ENCODE measurements around the gene ACSF3. TPM values are rescaled to one million over a fixed set of nuclear protein-coding genes. Genes with fewer than 3 reads are reported as not detected.

The ACSF3 gene
- total RNA-seq, 6 experiments from 2014 or later = 18.4 to 24.2 (median 21.2) TPM

GRCh38 chr16:89103156-89103555 is 9.5 kb downstream of the ACSF3 start:
- Mint-ChIP-seq H3K36me3 (ENCODE audit: low read depth) (peaks cover 8% of the 10 kb centered on the region), H3K27ac (no peak overlapping the region), H3K4me1 (ENCODE audit: low read depth) (peaks cover 5% of the 10 kb centered on the region; the same call in 1 of the 2 replicates), H3K4me3 (no peak overlapping the region), H3K27me3 (ENCODE audit: insufficient read depth) (peaks cover 2% of the 10 kb centered on the region; the same call in 1 of the 2 replicates), H3K9me3 (no peaks in the 10 kb centered on the region)
- TF ChIP-seq, protein P1, sequence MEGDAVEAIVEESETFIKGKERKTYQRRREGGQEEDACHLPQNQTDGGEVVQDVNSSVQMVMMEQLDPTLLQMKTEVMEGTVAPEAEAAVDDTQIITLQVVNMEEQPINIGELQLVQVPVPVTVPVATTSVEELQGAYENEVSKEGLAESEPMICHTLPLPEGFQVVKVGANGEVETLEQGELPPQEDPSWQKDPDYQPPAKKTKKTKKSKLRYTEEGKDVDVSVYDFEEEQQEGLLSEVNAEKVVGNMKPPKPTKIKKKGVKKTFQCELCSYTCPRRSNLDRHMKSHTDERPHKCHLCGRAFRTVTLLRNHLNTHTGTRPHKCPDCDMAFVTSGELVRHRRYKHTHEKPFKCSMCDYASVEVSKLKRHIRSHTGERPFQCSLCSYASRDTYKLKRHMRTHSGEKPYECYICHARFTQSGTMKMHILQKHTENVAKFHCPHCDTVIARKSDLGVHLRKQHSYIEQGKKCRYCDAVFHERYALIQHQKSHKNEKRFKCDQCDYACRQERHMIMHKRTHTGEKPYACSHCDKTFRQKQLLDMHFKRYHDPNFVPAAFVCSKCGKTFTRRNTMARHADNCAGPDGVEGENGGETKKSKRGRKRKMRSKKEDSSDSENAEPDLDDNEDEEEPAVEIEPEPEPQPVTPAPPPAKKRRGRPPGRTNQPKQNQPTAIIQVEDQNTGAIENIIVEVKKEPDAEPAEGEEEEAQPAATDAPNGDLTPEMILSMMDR (IDR thresholded peaks at IDR 0.05) = no peak
- DNase-seq = no peak

DNA sequence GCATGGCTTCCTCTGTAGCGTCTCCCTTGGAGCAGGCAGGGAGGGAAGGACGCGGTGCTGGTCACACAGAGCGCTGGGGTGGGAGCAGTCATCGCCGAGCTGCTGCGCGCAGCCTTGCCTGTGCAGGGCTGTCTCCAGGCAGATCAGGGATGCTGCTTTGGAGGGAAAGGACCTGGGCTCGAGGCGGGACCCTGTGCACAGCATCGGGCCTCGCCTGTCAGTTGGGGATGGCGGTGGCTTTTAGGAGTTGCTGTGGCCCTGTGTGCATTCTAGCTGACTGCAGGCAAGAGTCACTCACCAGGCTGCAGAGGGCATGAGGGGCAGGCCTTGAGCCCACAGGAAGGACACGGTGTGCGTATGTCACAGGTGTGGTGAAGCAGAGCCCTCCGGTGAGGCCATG is 10.1 kb downstream of the ACSF3 start:
- Mint-ChIP-seq H3K9me3 (no peaks in the 10 kb centered on the region), H3K27me3 (ENCODE audit: insufficient read depth) (peaks cover 2% of the 10 kb centered on the region; the same call in 1 of the 2 replicates), H3K27ac (no peak overlapping the region), H3K4me1 (ENCODE audit: low read depth) (peaks cover 5% of the 10 kb centered on the region; the same call in 1 of the 2 replicates), H3K4me3 (no peak overlapping the region), H3K36me3 (ENCODE audit: low read depth) (peaks cover 8% of the 10 kb centered on the region)
- TF ChIP-seq, protein P1 (IDR thresholded peaks at IDR 0.05) = no peak
- DNase-seq = no peak

DNA sequence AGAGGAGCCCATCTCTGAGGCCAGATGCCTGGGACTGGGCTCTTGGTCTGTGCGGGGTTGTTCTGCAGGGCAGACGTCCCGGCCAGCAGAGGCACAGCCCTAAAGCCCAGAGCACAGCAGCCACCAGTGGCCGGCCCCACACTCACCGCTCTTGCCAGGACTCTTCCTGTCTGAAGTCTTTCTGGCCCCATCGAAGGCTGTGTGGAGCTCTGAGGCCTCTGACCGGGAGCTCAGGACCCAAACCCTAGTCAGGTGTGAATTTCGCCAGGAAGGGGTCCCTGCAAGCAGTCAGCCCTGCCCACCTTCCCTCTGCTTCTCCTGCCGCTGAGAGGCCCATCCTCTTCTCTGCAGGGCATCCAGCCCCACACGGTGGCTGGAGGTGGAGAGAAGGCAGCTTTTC is 10.7 kb downstream of the ACSF3 start:
- H3K27me3 Mint-ChIP-seq (ENCODE audit: insufficient read depth) = peaks cover 2% of the 10 kb centered on the region; the same call in 1 of the 2 replicates
- no peak overlapping the region for H3K27ac Mint-ChIP-seq
- DNase-seq = no peak
- no peaks in the 10 kb centered on the region for H3K9me3 Mint-ChIP-seq
- peaks cover 5% of the 10 kb centered on the region; the same call in 1 of the 2 replicates for H3K4me1 Mint-ChIP-seq (ENCODE audit: low read depth)
- no peak overlapping the region for H3K4me3 Mint-ChIP-seq
- peaks cover 8% of the 10 kb centered on the region for H3K36me3 Mint-ChIP-seq (ENCODE audit: low read depth)
- TF ChIP-seq, protein P1 (IDR thresholded peaks at IDR 0.05) = no peak

DNA sequence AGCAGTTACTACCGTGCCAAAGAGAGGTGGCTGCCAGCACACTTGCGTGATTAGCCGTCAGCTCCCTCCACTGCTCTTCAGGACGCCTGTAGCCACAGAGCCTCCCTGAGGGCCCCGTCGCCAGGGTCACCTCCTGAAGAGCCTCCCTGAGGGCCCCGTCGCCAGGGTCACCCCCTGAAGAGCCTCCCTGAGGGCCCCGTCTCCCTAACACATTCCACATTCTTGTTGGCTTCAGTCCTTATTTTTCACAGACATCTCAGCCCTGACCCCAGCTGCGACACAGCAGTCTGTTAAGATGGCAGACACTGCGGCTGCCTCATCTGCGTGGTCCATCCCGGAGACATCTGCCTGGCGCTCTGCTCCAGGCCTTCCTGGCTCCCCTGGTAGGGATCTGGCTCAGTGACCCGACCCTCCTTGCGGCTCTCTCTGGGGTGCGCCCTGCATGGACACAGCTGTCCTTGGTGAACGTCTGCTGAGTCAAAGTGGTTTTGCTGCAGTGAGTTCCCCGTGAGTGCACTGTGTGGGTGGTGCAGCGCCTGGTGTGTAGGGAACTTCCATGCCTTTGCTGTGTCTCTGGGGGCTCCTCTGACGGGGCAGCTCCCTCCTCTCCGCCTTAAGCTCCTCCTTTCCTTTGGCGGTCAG is 11.4 kb downstream of the ACSF3 start:
- H3K4me3 Mint-ChIP-seq = no peak overlapping the region
- no peak for DNase-seq
- TF ChIP-seq, protein P1 (IDR thresholded peaks at IDR 0.05) = no peak
- no peaks in the 10 kb centered on the region for H3K4me1 Mint-ChIP-seq (ENCODE audit: low read depth)
- peaks cover 8% of the 10 kb centered on the region for H3K36me3 Mint-ChIP-seq (ENCODE audit: low read depth)
- no peak overlapping the region for H3K27ac Mint-ChIP-seq
- H3K27me3 Mint-ChIP-seq (ENCODE audit: insufficient read depth) = peaks cover 2% of the 10 kb centered on the region; the same call in 1 of the 2 replicates
- H3K9me3 Mint-ChIP-seq = no peaks in the 10 kb centered on the region

DNA sequence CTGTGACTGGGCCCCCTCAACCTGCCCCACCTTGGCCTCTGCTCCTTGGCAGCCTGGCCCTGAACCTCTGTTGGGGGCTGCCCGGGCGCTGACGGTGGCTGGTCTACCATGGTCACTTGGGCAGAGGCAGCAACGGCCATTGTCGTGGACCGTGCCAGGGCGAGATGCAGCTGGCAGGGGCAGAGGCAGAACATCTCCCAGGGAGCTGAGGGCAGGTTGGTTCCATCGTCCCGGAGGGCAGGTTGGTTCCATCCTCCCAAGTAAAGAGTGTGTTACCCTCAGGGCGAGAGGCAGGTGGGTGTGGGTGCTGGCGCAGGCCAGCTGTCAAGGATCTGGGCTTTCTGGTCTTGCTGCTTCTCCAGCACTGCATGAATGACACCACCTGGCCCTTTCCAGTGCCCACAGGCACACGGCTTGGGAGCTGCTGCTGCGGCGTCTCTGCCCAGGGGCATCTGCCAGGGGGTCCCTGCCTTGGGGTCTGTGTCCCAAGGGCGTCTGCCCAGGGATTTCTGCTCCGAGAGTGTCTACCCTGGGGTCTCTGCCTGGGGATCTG is 12.0 kb downstream of the ACSF3 start:
- Mint-ChIP-seq H3K4me3 (no peak overlapping the region), H3K36me3 (ENCODE audit: low read depth) (peaks cover 8% of the 10 kb centered on the region), H3K27ac (no peak overlapping the region), H3K9me3 (no peaks in the 10 kb centered on the region), H3K4me1 (ENCODE audit: low read depth) (no peaks in the 10 kb centered on the region), H3K27me3 (ENCODE audit: insufficient read depth) (peaks cover 2% of the 10 kb centered on the region; the same call in 1 of the 2 replicates)
- TF ChIP-seq, protein P1 (IDR thresholded peaks at IDR 0.05) = no peak
- no peak for DNase-seq

Data from HFFc6 (cell line).